CD4-positive, alpha-beta T cell treated with Interleukin-6 for 4 hours (primary cell): ENCODE measurements around the gene SLAMF7.
"Not testable (repeated sequence)": the region's sequence is repeated elsewhere in the genome, so short reads cannot be mapped to it uniquely, and the experiment has no call there.

Source experiments
- DNase-seq: peaks from one replicate; pipeline ENCODE4 v3.0.0-alpha.2; 2020; ENCODE audit warnings: mixed read lengths

The SLAMF7 gene

GRCh38 chr1:160721473-160721872 lies 17.6 kb upstream of the SLAMF7 start:
- no peak for DNase-seq

GRCh38 chr1:160722726-160723125 lies 16.3 kb upstream of the SLAMF7 start:
- DNase-seq, result peak; percentile 20

GRCh38 chr1:160723332-160723731 lies 15.7 kb upstream of the SLAMF7 start:
- DNase-seq, result no peak

- no peak for DNase-seq
These were observed 14.4 kb upstream of the SLAMF7 start for GRCh38 chr1:160724465-160725242.

GRCh38 chr1:160726114-160726497 lies 12.9 kb upstream of the SLAMF7 start:
- DNase-seq, result no peak

GRCh38 chr1:160726498-160727315 lies 12.3 kb upstream of the SLAMF7 start:
- DNase-seq, result peak; percentile 73

GRCh38 chr1:160727316-160727640 lies 11.8 kb upstream of the SLAMF7 start:
- DNase-seq, result no peak

- DNase-seq, result not testable (repeated sequence)
These were observed 7.5 kb upstream of the SLAMF7 start for GRCh38 chr1:160731564-160731963.

- DNase-seq, result no peak
These were observed 7.1 kb upstream of the SLAMF7 start for GRCh38 chr1:160731990-160732389.

- DNase-seq, result no peak
These were observed 5.1 kb upstream of the SLAMF7 start for GRCh38 chr1:160733898-160734297.

- no peak for DNase-seq
These were observed 4.7 kb upstream of the SLAMF7 start for GRCh38 chr1:160734301-160734700.

GRCh38 chr1:160738271-160738670 lies 776 bp upstream of the SLAMF7 start:
- DNase-seq, result no peak

- no peak for DNase-seq
These were observed 1.2 kb downstream of the SLAMF7 start for GRCh38 chr1:160740133-160740688.

- DNase-seq, result no peak
These were observed 2.0 kb downstream of the SLAMF7 start for GRCh38 chr1:160741092-160741501.

GRCh38 chr1:160741612-160742348 lies 2.7 kb downstream of the SLAMF7 start:
- no peak for DNase-seq

- DNase-seq, result no peak
These were observed 3.5 kb downstream of the SLAMF7 start for GRCh38 chr1:160742428-160743127.

GRCh38 chr1:160743266-160743665 lies 4.2 kb downstream of the SLAMF7 start:
- DNase-seq, result no peak

- DNase-seq, result peak; percentile 19
These were observed 5.3 kb downstream of the SLAMF7 start for GRCh38 chr1:160744199-160744851.

GRCh38 chr1:160744852-160745520 lies 5.9 kb downstream of the SLAMF7 start:
- DNase-seq, result no peak

- no peak for DNase-seq
These were observed 6.5 kb downstream of the SLAMF7 start for GRCh38 chr1:160745551-160745950.

GRCh38 chr1:160746836-160747500 lies 7.9 kb downstream of the SLAMF7 start:
- DNase-seq, result no peak
